ENCODE measurements around the gene ZIC5.

The ZIC5 gene

DNA sequence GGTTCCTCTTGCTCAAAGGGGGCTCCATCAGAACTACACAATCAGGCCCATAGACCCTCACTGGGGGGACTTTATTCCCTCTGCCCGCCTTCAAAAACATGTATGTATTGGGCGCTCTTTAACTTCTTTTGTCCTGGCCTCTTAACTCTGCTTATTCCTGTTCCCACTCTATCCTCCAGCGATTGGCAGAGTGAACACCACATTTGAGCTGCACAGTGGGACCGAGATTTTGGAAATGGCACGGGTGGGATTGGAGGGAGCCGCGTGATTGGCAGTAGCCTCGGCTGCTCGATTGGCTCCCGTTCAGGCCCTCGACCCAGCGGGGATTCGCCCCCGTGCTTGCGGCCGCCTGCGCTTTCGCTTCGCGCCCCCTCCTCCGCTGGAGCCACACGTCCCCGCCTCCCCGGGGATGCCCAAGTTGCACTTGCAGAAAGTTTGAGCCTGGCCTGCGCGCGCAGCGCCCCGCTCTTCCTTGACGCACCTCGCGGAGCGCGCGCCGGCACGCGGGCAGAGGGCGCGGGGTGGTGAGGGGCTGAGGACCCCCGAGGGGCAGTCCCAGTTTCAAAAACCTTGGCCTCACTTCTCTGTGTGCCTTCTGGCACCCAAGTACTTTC lies at the start of gene ZIC5:
ZIC5 (minus strand) TSS at position 192 of the 614 bp plus-strand sequence; CDS start at position 28, 164 bp downstream.
- no peak for DNase-seq

DNA sequence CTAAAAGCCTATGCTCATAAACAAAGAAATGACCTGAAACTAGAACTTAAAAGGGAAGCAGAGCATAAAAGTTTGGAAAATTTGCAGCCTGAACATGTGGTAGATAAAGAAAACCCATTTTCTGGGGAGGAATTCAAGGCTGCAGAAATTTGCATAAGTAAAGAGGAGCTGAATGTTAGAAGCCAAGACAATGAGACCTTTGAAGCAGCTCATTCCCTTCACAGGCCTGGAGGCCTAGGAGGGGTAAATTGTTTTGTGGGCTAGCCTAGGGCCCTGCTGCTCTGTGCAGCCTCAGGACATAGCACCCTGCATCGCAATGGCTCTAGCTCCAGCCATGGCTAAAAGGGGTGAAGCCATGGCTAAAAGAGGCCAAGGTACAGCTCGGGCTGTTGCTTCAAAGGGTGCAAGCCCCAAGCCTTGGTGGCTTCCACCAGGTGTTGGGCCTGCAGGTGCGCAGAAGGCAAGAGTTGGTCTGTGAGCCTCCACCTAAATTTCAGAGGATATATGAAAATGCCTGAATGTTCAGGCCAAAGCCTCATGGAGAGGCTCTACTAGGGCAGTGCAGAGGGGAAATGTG lies 48.3 kb upstream of the ZIC5 start:
- DNase-seq, result no peak

DNA sequence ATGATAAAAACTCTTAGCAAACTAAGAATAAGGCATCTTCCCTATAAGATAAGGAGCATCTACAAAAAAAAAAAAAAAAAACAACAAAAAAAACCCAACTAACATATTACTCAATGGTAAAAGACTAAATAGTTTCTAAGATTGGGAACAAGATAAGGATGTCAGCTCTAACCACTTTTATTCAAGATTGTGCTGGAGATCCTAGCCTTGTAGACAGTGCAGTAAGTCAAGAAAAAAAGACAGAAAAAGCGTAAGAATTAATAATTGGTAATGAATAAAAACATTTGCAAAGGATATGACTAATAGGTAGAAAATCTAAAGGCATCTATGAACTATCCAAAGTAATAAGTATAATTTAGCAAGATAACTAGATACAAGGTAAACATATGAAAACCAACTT lies 43.1 kb upstream of the ZIC5 start:
- DNase-seq, result no peak

DNA sequence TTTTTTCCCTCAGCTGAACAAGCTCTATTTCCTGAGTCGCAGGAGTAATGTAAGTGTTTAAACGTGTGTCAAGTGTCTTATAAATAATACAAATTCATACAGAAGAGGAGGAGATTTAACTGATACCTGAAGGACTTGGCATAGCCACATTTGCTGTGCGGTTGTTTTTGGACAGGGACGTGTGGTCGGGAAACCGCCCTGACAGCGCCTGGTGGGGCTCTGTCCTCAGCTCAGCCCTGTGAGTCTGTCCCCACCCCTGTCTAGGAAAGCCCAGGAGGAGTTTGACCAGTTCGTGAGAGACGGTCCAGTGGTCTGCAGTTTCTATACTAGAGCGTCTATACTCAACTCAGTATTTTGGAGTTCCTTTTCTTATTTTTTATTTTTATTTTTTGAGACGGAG lies 26.7 kb upstream of the ZIC5 start:
- DNase-seq, result no peak

DNA sequence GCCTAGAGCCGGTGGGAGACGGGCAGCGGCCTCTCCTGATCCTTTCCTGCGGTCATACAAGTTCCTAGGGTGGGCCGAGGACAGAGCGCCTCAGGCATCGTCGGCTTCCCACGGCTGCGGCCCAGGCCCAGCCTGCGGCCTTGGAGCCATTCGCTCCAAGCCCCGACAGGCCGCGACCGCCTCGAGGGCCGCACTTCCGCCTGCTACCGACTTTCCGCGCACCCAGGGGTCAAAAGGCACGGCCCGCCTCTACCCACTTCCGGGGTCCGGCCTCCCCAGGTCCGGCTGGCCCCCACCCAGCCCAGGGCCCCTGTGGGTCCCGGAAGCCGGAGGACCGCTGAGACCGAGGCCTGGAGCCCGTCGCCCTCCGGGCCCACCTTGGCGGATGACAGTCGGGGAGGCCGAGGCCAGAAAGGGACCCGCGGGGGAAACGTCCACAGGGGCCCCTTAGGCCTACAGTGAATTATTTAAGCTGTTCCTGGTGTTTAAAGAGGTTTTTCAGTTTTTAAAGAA lies 26.2 kb upstream of the ZIC5 start:
- DNase-seq, result no peak

DNA sequence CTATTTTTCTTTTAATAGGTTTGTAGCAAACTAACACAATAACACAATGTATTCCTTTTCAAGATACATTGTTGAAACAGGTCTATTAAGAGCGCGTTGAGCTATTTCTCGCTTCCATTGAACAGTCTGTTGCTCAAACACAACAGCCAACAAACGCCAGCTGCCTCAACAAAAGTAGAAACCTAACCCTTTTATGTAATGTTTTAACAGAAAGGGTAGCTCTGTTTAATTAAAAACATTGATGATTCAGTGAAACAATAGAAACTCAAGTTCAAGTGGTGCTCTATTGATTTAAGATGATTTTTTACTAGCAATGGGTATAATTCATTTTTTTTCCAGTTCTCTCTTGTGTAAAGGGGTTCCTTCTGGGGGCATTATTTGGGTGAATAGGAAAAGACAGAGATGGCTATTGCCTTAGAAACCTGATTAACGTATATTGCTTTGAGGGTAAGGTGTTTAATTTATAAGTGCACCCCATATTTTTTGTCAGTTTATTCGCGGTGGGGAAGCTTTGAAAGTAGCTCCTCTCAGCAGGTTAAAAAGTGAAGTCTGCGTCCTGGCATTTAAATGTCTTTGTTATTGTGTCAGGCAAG lies 24.9 kb upstream of the ZIC5 start:
- no peak for DNase-seq

DNA sequence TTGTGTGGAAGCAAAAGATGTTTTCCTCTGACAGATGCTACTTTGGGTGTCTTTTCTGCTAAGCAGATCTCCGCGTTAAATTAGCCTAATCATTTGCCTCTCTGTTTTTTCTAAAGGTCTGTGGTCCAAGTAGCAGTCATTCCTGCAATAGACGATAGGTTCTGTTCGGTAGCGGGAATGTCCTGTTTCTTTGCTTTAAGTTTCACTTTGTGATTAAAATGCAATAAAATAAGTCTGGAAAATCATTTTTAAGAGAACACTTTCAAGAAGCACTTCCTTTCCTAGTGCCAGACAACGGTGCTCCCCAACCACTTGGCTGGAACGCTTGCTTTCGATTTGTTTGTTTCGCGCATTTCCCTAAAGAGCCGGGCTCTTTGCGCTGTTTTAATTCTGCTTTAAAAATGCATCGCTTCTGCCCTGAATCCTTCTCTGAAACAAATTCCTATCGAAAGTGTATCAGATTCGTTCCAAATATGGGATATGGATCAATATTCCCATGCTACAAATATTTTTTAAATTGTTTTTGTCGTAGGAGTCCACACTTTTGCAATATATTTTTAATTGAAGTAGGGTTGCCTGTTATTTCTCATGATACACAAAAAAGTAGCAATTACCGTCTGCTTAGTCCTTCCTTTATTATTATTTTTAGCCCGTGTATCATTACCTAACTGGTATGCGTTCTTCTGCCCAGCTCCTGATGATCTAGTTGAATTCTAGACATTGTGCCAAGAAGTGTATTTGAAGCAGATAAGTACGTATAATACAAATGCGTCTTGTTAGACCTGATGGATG lies 24.2 kb upstream of the ZIC5 start:
- DNase-seq, result no peak

DNA sequence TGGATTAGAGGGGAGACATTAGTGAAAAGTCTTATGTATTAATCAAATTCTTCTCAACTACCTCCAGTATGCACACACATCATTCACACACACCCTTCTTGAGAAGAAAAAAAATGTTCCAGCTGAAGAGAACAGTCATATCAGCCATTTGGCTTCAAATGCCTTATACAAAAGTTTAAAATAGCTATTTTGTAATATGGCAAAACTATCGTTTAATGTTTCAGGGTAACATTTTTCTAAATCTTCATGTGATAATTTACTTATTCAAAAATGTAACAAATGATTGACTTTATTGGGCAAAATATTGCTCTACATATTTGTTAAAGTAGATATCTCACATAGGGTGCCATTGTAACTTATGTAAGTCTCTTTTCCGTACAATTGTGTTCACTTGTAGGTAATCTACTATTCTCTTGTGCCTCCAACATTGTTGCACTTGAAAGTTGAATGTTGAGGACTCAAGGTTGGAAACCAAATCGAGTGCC lies 23.6 kb upstream of the ZIC5 start:
- no peak for DNase-seq

DNA sequence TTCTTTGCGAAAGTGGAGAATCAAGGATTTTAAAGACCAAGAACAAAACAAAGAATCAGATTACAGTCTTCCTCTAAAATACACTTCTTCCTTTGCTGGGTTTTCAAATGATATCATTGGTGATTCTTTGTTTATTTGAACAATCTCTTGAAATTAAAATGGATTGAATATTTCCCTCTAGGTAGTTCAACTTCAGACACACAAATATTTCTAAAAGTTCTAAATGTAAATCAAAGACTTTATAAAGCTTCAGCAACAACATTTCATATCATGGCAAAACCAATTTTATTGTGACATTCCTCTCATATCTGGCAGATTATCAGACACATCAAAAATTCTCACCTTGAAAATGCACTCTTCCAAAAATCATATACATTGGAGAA lies 23.1 kb upstream of the ZIC5 start:
- DNase-seq, result no peak

DNA sequence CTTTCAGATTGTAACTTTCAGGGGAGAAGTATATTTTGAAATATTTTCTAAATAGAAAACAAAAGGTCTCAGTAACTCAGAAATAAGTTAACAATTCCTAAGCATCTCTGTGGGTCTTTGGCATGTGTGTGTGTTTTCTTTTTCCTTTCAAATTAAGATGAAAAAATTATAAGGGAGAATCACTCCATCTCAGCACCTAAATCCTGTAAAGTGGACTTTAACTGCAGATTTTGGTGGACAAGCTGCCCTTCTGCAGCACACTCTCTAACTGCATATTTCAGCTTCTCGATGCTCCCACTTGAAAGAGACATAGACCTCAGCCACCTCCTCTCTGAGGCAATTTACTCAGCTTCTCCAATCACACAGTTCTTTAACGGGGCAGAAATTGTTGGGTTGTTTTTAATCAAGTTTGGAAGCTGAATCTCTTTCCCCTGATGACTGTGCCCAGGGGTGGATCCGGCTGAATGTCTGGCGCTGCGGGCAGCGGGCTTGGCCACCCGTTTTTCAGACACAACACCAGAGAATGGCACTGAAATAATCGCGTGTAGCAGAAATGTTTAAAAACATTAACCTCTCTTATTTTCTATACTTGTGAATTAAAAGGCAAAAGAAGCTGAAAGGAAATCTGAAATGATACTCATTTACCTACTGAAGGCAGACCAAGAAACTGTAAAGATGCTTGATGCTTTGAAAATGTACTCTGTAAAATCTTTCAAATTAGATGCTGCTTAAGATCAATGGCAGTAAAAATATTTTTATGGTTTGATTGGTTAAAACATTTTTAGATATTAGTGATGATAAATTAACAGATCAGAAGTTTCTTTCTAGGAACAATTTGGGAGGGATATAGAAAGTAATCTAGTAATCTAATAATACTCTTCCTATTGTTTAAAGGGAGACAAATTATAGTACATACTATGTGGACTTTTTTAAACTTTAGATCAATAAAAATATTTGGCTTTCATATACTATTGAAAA lies 22.4 kb upstream of the ZIC5 start:
- DNase-seq, result no peak

DNA sequence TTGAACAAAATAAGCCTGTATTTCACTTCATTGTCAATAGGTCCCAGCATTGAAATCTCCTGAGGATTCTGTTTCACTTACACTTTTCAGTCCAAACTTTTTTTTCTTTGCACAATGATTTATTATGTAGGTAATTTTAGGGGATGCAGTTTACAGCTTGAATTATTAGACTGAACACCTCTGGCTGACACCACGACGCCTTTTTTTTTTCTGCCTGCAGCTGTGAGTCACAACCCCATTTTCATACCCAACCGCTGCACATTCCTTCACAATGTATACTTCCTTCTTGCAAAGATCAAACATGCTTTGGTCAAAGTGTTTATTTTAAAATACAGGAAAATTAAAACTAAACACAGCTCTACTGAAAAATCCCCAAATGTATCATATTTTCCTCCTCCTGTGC lies 21.4 kb upstream of the ZIC5 start:
- DNase-seq, result no peak

DNA sequence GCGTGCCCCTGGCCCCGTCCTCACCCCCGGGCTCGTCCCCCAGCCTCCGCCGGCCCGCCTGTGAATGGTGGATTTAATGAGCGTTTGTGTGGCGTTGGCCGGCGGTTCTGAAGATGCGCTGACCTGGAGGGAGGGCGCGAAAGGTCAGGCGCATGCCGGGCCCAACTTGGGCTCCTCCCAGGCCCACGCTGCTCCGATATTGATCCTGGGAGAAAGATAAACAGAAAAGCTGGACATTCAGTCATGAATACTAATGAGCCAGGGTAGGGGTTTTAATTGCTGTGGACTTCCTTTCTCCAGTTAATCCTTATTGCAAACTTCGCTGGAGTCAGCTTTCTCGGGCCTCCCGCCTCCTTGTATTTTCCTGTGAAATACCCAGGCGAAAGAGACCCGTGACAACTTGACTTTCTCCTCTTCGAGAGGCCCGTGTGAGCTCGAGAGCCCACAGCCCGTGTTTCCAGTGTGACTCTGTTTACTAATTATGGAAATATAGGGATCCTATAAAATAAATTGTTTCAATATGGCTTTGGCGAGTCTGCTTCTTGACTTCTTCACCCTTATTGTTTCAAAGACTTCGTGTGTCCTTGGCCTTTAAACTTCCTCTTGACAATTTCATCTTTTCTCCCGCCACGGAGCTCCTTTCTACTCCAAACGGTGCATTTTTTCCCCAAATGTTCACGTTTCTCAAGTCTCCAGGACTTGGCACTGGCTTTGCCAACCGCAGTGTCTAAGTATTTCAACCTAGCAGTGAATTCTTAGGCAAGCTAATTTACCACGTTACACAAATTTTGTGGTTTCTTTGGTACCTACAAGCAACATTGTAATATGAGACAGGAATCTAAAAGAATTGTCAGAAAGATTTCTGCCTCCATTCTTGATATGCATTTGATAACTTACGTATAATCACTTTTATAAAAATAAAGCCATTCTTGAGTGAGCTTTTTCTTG lies 20.5 kb upstream of the ZIC5 start:
- no peak for DNase-seq

DNA sequence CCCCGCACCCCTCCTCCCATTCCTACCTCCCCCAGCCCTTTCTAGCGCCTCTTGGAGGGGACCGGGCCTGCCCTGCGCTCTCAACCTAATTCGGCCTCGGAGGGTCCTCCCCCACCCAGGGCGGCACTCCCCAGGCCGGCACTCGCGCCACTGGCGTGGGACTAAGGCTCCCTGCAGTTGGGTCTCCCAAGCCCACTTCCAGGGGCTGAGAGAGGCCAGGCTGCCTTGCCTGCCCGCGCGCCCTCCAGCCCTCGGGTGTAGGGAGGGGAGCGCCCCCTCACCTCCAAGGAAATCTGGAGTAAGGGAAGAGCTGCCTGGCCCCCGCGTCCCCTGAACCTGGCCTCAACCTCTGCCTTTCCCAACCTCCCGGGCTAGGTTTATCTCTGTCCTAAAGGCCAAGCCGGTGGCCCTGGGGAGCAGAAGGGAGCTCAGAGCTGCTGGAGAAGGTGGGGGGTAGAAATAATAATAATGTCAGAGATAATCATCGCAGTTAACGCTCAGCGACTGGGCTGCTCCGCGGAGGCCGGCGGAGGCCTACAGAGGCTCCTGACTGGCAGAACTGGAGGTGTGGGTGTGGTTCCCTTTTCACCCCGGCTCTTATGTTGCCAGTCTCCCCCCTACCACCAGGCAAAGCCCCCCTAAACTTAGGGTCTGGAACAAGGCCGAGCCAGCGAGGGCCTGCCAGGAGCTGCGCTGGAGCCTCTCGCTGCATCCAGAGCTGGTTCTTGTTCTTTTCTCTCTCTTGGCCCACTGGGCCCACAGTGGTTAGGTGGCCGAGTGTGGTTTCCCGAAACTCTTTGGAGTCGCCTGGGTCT lies 19.7 kb upstream of the ZIC5 start:
- no peak for DNase-seq

DNA sequence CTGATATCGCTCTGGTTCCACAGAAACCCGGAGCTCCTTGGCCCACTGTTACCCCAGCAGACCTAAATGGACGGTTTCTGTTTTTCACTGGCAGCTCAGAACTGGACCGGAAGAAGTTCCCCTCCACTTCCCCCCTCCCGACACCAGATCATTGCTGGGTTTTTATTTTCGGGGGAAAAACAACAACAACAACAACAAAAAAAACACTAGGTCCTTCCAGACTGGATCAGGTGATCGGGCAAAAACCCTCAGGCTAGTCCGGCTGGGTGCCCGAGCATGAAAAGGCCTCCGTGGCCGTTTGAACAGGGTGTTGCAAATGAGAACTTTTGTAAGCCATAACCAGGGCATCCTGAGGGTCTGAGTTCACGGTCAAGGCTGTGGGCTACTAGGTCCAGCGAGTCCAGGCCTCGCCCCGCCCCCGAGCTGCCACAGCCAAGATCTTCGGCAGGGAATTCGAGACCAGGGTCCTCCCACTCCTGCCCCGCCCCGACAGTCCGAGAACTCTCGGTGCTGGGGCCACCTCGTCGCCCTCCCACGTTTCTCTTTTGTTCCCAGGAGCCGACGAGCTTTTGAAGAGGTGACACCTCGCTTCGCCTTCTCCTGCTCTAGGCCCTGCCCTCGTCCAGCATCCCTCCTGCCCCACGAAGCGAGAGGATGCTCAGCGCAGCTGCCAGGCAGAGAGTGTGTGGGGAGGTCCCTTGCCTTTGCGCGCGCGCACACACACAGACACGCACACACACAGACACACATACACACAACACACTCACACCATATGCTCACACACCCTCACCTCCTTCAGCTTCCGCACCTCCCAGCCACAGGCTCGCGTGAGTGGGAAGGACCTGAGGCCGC lies 18.8 kb upstream of the ZIC5 start:
- DNase-seq, result no peak

DNA sequence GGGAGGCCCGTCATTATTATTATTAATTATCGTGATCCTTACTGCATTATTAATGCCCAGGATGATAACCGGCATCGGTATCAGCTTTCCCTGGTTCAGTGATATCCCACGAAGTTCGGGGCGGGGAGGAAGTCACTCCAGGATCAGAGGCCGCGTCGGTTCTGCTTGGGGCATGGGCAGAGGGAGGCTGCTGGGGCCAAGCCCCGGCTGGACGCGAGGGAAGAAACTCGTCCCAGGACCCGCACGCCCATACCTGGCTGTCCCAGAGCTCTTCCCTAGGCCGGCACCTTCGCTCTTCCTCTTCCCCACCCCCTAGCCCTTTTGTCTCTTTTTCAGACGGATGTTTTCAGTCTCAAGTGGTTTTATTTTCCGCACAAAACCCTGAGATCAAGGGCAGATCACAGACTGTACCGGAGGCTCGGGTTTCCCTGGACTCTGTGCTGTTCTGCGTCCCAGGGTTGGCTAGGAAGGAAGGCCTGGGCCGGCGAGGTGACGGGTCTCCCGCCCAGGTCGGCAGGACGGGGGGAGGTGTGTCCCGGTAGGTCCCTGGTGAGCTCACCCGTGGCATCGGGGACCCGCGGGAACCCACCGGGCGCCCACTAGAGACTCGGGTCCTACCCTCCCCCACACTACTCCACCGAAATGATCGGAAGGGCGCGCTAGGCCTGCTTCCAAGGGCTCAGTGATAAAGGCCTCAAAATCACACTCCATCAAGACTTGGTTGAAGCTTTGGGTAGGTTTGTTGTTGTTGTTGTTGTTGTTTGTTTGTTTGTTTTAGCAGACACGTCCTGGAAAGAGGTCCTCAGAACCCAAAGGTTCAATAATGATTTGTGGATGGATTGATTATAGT lies 17.9 kb upstream of the ZIC5 start:
- no peak for DNase-seq

DNA sequence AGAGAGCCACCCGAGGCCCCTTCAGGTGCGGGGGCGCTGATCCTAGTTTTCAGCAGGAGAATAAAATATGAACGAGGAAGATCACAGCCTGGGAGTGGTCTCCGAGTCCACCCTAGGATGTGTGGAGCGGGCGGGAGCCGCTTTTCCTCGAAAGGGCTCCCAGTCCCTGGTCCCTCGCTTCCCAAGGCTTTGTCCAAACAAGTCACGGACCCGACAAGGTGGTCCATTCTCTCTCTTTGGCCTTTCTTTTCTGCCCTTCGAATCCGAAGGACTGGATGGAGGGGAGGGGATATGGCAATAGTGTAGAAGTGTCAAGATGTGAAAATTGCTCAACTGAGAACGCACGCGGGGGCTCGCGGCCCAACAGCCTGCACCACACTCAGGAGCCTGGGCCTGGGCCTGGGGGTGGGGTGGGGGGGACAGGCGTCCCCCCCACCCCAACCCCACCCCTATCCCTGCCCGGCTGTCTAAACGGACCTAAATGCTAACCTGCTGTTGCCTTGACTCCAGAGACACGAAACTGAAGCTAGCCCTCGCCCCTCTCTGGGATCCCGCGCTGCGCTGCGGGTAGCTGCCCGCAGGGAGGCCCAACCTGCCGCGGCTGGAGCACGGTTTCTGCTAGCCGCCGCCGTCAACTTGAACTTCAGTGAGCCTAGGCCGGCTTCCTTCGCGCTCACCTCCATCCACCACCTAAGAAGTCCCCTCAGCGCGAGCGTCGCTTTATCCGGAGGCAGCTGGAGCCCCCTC lies 17.1 kb upstream of the ZIC5 start:
- DNase-seq, result no peak

Measured in activated naive CD4-positive, alpha-beta T cell (primary cell).